ENCODE measurements around the gene CEMIP2.

CEMIP2 gene

GRCh38 chr9:71790296-71790695, 22.0 kb upstream of the CEMIP2 start:
- TF ChIP-seq CTCF (IDR thresholded peaks at IDR 0.05; ENCODE audit: borderline replicate concordance, insufficient read depth, low read depth, low read length): no peak
- no peak overlapping the region for H3K4me3 ChIP-seq (ENCODE audit: low read depth, low read length)

- H3K4me3 ChIP-seq (ENCODE audit: low read depth, low read length): no peak overlapping the region
- no peak for TF ChIP-seq CTCF (IDR thresholded peaks at IDR 0.05; ENCODE audit: borderline replicate concordance, insufficient read depth, low read depth, low read length)
Measured at GRCh38 chr9:71783120-71783523, 14.8 kb upstream of the CEMIP2 start.

- no peak for TF ChIP-seq CTCF (IDR thresholded peaks at IDR 0.05; ENCODE audit: borderline replicate concordance, insufficient read depth, low read depth, low read length)
- no peak overlapping the region for H3K4me3 ChIP-seq (ENCODE audit: low read depth, low read length)
Measured at GRCh38 chr9:71781391-71781790, 13.1 kb upstream of the CEMIP2 start.

GRCh38 chr9:71780953-71781352, 12.6 kb upstream of the CEMIP2 start:
- TF ChIP-seq CTCF (IDR thresholded peaks at IDR 0.05; ENCODE audit: borderline replicate concordance, insufficient read depth, low read depth, low read length): no peak
- H3K4me3 ChIP-seq (ENCODE audit: low read depth, low read length): no peak overlapping the region

GRCh38 chr9:71778085-71778484, 9.8 kb upstream of the CEMIP2 start:
- no peak for TF ChIP-seq CTCF (IDR thresholded peaks at IDR 0.05; ENCODE audit: borderline replicate concordance, insufficient read depth, low read depth, low read length)

GRCh38 chr9:71774920-71775319, 6.6 kb upstream of the CEMIP2 start:
- H3K4me3 ChIP-seq (ENCODE audit: low read depth, low read length): no peak overlapping the region
- TF ChIP-seq CTCF (IDR thresholded peaks at IDR 0.05; ENCODE audit: borderline replicate concordance, insufficient read depth, low read depth, low read length): no peak

More at GRCh38 chr9:71778085-71778484, 9.8 kb upstream of the CEMIP2 start:
- no peak overlapping the region for H3K4me3 ChIP-seq (ENCODE audit: low read depth, low read length)

GRCh38 chr9:71772726-71773125, 4.4 kb upstream of the CEMIP2 start:
- TF ChIP-seq CTCF (IDR thresholded peaks at IDR 0.05; ENCODE audit: borderline replicate concordance, insufficient read depth, low read depth, low read length): no peak
- H3K4me3 ChIP-seq (ENCODE audit: low read depth, low read length): no peak overlapping the region
